DND-41 (cell line): ENCODE results near the gene TMEM135.

Experiments used
- ATAC-seq: fragments of 200-7000 bp; cut with Tn5 transposase; 3 replicates; pipeline ENCODE4 v1.9.1; 2021; ENCODE audit warnings: low read depth; ENCODE audit not compliant: insufficient read depth
- DNase-seq: peaks from one replicate; pipeline ENCODE4 v3.0.0-alpha.2; 2020
- H2AFZ ChIP-seq: 2 replicates; pipeline ENCODE4 v1.6.0; 2012; ENCODE audit warnings: low read depth, low read length
- H3K27ac ChIP-seq: 2 replicates; pipeline ENCODE4 v1.5.1; 2012; ENCODE audit warnings: low read length, inconsistent platforms
- H3K27me3 ChIP-seq: fragments of 200-600 bp; sonication (generic); 2 replicates; pipeline ENCODE4 v1.6.0; 2012; ENCODE audit warnings: low read length, mild to moderate bottlenecking, inconsistent platforms; ENCODE audit not compliant: insufficient read depth, poor library complexity
- H3K36me3 ChIP-seq: 2 replicates; pipeline ENCODE4 v1.5.1; 2012; ENCODE audit warnings: low read length, inconsistent platforms; ENCODE audit not compliant: insufficient read depth
- H3K4me1 ChIP-seq: 2 replicates; pipeline ENCODE4 v1.5.1; 2012; ENCODE audit warnings: mild to moderate bottlenecking, low read length; ENCODE audit not compliant: insufficient read depth
- H3K4me2 ChIP-seq: 2 replicates; pipeline ENCODE4 v1.6.0; 2012; ENCODE audit warnings: mild to moderate bottlenecking, moderate library complexity, low read length, inconsistent platforms; ENCODE audit not compliant: insufficient read depth
- H3K4me3 ChIP-seq, 2 experiments: fragments of 200-600 bp in 1 of 2; shearing (Covaris generic) in 1 of 2; 2 replicates each; pipeline ENCODE4 v1.5.1; 2012 to 2016; ENCODE audit warnings: inconsistent platforms in 2 of 2, low read length in 2 of 2, mild to moderate bottlenecking in 2 of 2, low read depth in 1 of 2, moderate library complexity in 1 of 2
- H3K79me2 ChIP-seq: 2 replicates; pipeline ENCODE4 v1.6.0; 2012; ENCODE audit warnings: low read length, inconsistent platforms; ENCODE audit not compliant: insufficient read depth
- H3K9ac ChIP-seq: 2 replicates; pipeline ENCODE4 v1.6.0; 2012; ENCODE audit warnings: low read depth, mild to moderate bottlenecking, inconsistent platforms, low read length, moderate library complexity
- H3K9me3 ChIP-seq: 2 replicates; pipeline ENCODE4 v1.5.1; 2012; ENCODE audit warnings: low read length, moderate library complexity, mild to moderate bottlenecking, inconsistent platforms; ENCODE audit not compliant: insufficient read depth, severe bottlenecking
- H4K20me1 ChIP-seq: 2 replicates; pipeline ENCODE4 v1.6.0; 2012; ENCODE audit warnings: low read length; ENCODE audit not compliant: insufficient read depth
- EZH2 ChIP-seq: IDR thresholded peaks from 3 replicates; pipeline ENCODE4 v1.6.1; 2012; ENCODE audit warnings: borderline replicate concordance, low read depth, mild to moderate bottlenecking, moderate library complexity, low read length, inconsistent platforms; ENCODE audit not compliant: severe bottlenecking
- TF ChIP-seq, protein P1 (sequence below): IDR thresholded peaks from 2 replicates; pipeline ENCODE4 v1.5.1; 2012; ENCODE audit warnings: borderline replicate concordance, low read length, moderate library complexity, mild to moderate bottlenecking; ENCODE audit not compliant: poor library complexity, severe bottlenecking; ENCODE audit errors: extremely low read depth

Gene TMEM135

DNA sequence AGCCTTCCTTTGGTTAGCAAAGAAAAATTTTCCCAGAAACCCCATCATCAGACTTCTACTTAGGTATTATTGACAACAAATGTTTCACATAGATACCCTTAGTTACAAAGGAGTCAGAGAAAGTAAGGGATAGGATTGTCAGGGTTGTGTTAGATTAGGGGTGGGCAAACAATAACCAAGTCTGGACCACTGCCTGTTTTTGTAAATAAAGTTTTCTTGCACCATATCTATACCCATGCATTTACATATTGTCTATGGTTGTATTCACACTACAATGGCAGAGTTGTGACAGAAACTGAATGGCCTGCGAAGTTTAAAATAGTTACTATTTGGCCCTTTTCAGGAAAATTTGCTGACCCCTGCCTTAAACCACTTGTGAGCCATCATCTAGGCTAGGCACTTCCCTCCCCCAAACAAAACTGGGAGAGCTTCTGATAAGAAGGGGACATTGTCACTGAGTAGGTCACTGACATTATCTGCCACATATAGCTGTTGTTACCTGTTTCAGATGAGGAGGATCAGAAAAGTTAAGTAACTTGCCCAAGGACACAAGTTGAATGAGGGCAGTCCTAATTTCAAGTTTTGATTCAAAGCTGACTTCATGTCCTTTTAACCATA lies 40.7 kb upstream of the TMEM135 start:
- H3K79me2 ChIP-seq = no peaks in the 10 kb centered on the region
- no peak overlapping the region for H2AFZ ChIP-seq
- no peak for ATAC-seq
- DNase-seq = no peak
- H3K36me3 ChIP-seq = no peaks in the 10 kb centered on the region
- no peak for TF ChIP-seq EZH2
- TF ChIP-seq, protein P1, sequence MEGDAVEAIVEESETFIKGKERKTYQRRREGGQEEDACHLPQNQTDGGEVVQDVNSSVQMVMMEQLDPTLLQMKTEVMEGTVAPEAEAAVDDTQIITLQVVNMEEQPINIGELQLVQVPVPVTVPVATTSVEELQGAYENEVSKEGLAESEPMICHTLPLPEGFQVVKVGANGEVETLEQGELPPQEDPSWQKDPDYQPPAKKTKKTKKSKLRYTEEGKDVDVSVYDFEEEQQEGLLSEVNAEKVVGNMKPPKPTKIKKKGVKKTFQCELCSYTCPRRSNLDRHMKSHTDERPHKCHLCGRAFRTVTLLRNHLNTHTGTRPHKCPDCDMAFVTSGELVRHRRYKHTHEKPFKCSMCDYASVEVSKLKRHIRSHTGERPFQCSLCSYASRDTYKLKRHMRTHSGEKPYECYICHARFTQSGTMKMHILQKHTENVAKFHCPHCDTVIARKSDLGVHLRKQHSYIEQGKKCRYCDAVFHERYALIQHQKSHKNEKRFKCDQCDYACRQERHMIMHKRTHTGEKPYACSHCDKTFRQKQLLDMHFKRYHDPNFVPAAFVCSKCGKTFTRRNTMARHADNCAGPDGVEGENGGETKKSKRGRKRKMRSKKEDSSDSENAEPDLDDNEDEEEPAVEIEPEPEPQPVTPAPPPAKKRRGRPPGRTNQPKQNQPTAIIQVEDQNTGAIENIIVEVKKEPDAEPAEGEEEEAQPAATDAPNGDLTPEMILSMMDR = no peak
- H3K4me3 ChIP-seq = no peak overlapping the region
- no peak overlapping the region for H3K9ac ChIP-seq
- H3K27ac ChIP-seq = no peak overlapping the region
- H4K20me1 ChIP-seq = no peaks in the 10 kb centered on the region
- H3K4me2 ChIP-seq = no peak overlapping the region
- H3K27me3 ChIP-seq = no peaks in the 10 kb centered on the region
- no peaks in the 10 kb centered on the region for H3K4me1 ChIP-seq
- no peaks in the 10 kb centered on the region for H3K9me3 ChIP-seq

DNA sequence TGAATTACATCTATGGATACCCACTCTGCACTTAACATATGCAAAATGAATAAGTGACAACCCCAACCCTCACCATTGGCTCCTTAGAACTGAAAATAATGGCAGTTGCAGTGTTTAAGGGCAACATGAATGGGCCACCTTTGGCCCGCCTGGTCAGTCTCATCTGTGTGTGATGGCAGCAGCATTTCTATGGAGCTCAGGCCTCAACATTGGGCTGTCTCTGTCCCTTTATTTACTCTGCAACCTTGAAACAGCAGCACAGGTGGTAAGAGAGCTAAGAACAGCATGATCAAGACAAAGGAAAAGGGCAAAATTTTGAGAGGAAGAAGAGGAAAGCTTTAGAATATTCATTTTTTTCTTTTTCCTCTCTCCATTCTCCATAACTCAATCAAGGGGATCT lies 38.3 kb upstream of the TMEM135 start:
- Histone ChIP-seq H3K4me2 (no peak overlapping the region), H3K36me3 (no peaks in the 10 kb centered on the region), H4K20me1 (no peaks in the 10 kb centered on the region), H3K9me3 (no peaks in the 10 kb centered on the region), H2AFZ (no peak overlapping the region), H3K79me2 (no peaks in the 10 kb centered on the region), H3K27me3 (no peaks in the 10 kb centered on the region), H3K4me3 (no peak overlapping the region), H3K4me1 (no peaks in the 10 kb centered on the region), H3K9ac (no peak overlapping the region), H3K27ac (no peak overlapping the region)
- DNase-seq (no peak), ATAC-seq (no peak)
- TF ChIP-seq, protein P1 = no peak
- no peak for TF ChIP-seq EZH2

DNA sequence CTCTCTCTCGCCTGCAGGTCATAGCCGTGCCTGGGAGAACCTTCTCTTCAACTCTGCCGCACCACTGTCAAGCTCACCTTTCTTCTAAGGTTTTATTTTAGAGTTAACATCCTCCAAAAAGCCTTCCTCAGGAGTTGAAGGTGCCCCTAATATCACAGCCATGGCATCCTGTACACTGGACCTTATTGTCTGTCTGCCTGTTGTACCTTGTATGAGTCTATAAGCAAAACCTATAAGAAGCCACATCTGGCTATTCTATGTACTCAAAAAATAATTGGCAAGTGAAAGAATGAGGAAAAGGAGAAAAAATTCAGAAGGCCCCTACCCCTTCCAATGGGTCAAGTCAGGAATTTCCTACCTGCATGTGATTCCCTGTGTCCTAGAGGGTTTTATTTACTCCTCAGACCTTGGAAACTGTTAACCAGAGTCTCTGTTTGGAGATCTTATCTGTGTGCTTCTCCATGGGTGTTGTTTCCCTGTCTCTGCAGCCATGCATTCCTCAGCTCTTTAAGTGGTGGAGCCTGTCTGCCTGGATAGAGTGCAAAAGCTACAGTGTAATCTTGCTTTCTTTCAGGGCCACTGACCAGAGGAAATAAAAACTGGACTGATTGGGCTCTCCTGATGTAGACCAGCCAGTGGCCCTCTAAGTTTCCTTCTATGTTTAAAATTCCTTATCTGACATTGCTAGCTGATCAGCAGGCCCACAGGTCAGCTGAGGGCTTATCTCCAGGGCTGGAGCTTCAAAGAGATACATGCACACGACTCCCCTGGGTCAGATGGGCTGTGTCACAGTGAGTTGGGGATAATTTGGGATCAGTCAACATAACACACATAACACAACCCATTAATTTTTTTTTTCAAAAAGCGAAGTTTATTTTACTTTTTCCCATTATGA lies 37.6 kb upstream of the TMEM135 start:
- Histone ChIP-seq H3K4me1 (no peaks in the 10 kb centered on the region), H2AFZ (no peak overlapping the region), H4K20me1 (no peaks in the 10 kb centered on the region), H3K9me3 (no peaks in the 10 kb centered on the region), H3K27ac (no peak overlapping the region), H3K27me3 (no peaks in the 10 kb centered on the region), H3K36me3 (no peaks in the 10 kb centered on the region), H3K4me2 (no peak overlapping the region), H3K4me3 (no peak overlapping the region), H3K79me2 (no peaks in the 10 kb centered on the region), H3K9ac (no peak overlapping the region)
- DNase-seq (no peak), ATAC-seq (no peak)
- TF ChIP-seq, protein P1 = no peak
- TF ChIP-seq EZH2 = no peak
